ENCODE data around the gene IRF9. TPM values are rescaled to one million over a fixed set of nuclear protein-coding genes. Genes with fewer than 3 reads are reported as not detected.

IRF9 gene
- total and polyA plus RNA-seq, 2 of the 13 experiments (the other 11 are each of a cell fraction or from before 2014, with no cell fraction given): 14.9 to 49.7 TPM

GRCh38 chr14:24144451-24144850 is 16.6 kb upstream of the IRF9 start:
- H3K4me3 ChIP-seq (replicated peaks in 1 of 3; ENCODE audit: insufficient read depth in 1 of 3, low read depth in 2 of 3, low read length in 3 of 3): no peak overlapping the region
- WGBS (ENCODE audit: low lambda C conversion rate): 91% methylated on average over 1 of the region's 1 CpG
- no peak overlapping the region for H3K27ac ChIP-seq (ENCODE audit: extremely low read length, insufficient read depth, low read length)
- H3K4me2 ChIP-seq (ENCODE audit: low read depth, low read length): peak overlapping the region; percentile 98; the same call in 1 of the 2 replicates
- H3K9me3 ChIP-seq (ENCODE audit: low read length): no peaks in the 10 kb centered on the region
- H3K79me2 ChIP-seq (ENCODE audit: insufficient read depth, low read length): peaks cover 52% of the 10 kb centered on the region
- peaks cover 63% of the 10 kb centered on the region for H3K4me1 ChIP-seq (ENCODE audit: insufficient read depth, low read length)
- in situ Hi-C loops (cut with HindIII; ENCODE audit: extremely low pct_ligation_motif_present, low pct_unique_long_range_greater_than_20kb) (loop anchor here (25.0 kb wide), 1 partner anchor 832 kb away; the partner anchor contains the start of genes BCL2L2, PABPN1 and PPP1R3E), intact Hi-C loops (cut with micrococcal nuclease; ENCODE audit: unreplicated experiment) (no loop called here)
- H3K9ac ChIP-seq (ENCODE audit: insufficient read depth, low read depth, low read length): peak overlapping the region; percentile 0; the same call in 1 of the 2 replicates
- no TSS peak for BruUV-seq (replicated peaks)
- peaks cover 14 to 29% of the 10 kb centered on the region in 2 experiments for H3K36me3 ChIP-seq (replicated peaks in 1 of 2; ENCODE audit: control insufficient read depth in 1 of 2, insufficient read depth in 2 of 2, low read length in 2 of 2)
- H2AFZ ChIP-seq (ENCODE audit: low read length): no peak overlapping the region
- no peak for ATAC-seq
- H4K20me1 ChIP-seq (ENCODE audit: insufficient read depth, low read length): peaks cover 8% of the 10 kb centered on the region
- peaks cover 0 to 3% of the 10 kb centered on the region in 2 experiments; a peak in 1 of 5 replicates for H3K27me3 ChIP-seq (ENCODE audit: control insufficient read depth in 1 of 2, insufficient read depth in 2 of 2, low read length in 2 of 2)
- CTCF ChIA-PET (ENCODE audit: low intra/inter-chr PET ratio, low total read pairs): no interaction called here
- POLR2A ChIA-PET: interaction anchor here (0.7 to 22.7 kb wide), 6 partner anchors 8 to 127 kb away, joined by 4 to 977 read pairs (median 108); partner anchors contain the start of genes DCAF11, IRF9, NRL and PCK2
- DNase-seq (ENCODE audit: low spot score): no peak
- no peak for FAIRE-seq
- TF ChIP-seq, protein P1, sequence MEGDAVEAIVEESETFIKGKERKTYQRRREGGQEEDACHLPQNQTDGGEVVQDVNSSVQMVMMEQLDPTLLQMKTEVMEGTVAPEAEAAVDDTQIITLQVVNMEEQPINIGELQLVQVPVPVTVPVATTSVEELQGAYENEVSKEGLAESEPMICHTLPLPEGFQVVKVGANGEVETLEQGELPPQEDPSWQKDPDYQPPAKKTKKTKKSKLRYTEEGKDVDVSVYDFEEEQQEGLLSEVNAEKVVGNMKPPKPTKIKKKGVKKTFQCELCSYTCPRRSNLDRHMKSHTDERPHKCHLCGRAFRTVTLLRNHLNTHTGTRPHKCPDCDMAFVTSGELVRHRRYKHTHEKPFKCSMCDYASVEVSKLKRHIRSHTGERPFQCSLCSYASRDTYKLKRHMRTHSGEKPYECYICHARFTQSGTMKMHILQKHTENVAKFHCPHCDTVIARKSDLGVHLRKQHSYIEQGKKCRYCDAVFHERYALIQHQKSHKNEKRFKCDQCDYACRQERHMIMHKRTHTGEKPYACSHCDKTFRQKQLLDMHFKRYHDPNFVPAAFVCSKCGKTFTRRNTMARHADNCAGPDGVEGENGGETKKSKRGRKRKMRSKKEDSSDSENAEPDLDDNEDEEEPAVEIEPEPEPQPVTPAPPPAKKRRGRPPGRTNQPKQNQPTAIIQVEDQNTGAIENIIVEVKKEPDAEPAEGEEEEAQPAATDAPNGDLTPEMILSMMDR (CRISPR knock-in tag; IDR thresholded peaks at IDR 0.05): no peak
- TF ChIP-seq RCOR2 (CRISPR knock-in tag; IDR thresholded peaks at IDR 0.05): peak; percentile 69; the same call in 1 of the 2 replicates
- TF ChIP-seq ZNF383 (CRISPR knock-in tag; IDR thresholded peaks at IDR 0.05; ENCODE audit: borderline replicate concordance): no peak
- peak; percentile 99 for TF ChIP-seq CHD4 (IDR thresholded peaks at IDR 0.05; ENCODE audit: borderline replicate concordance, low read length)
- no peak for TF ChIP-seq PRDM10 (CRISPR knock-in tag; IDR thresholded peaks at IDR 0.05; ENCODE audit: low read depth)
- TF ChIP-seq HNRNPL (IDR thresholded peaks at IDR 0.05; ENCODE audit: low read depth, low read length): no peak
- TF ChIP-seq ASH2L (IDR thresholded peaks at IDR 0.05; ENCODE audit: insufficient read length, low read depth, low read length): peak; percentile 23
- TF ChIP-seq ZMAT3 (CRISPR knock-in tag; conservative IDR thresholded peaks at IDR 0.05): 0 out of 2 replicates have a peak, but pooled peaks have one; percentile 45
- no peak for TF ChIP-seq CHD2 (IDR thresholded peaks at IDR 0.05; ENCODE audit: low read depth, low read length)
- TF ChIP-seq HNRNPH1 (optimal IDR thresholded peaks at IDR 0.05; ENCODE audit: low read depth, low read length): no peak
- peak; percentile 98 for TF ChIP-seq ZNF629 (CRISPR knock-in tag; conservative IDR thresholded peaks at IDR 0.05)
- peak; percentile 80 for TF ChIP-seq ZMYM3 (CRISPR knock-in tag; IDR thresholded peaks at IDR 0.05)
- TF ChIP-seq KDM1A (CRISPR knock-in tag; IDR thresholded peaks at IDR 0.05): peak; percentile 86
- no peak for TF ChIP-seq ZNF510 (CRISPR knock-in tag; IDR thresholded peaks at IDR 0.05; ENCODE audit: low read depth)
- TF ChIP-seq, protein P2, sequence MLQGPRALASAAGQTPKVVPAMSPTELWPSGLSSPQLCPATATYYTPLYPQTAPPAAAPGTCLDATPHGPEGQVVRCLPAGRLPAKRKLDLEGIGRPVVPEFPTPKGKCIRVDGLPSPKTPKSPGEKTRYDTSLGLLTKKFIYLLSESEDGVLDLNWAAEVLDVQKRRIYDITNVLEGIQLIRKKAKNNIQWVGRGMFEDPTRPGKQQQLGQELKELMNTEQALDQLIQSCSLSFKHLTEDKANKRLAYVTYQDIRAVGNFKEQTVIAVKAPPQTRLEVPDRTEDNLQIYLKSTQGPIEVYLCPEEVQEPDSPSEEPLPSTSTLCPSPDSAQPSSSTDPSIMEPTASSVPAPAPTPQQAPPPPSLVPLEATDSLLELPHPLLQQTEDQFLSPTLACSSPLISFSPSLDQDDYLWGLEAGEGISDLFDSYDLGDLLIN (CRISPR knock-in tag; IDR thresholded peaks at IDR 0.05; ENCODE audit: borderline replicate concordance): no peak
- peak; percentile 81; the same call in 1 of the 2 replicates for TF ChIP-seq SSRP1 (CRISPR knock-in tag; IDR thresholded peaks at IDR 0.05)
- no peak for TF ChIP-seq IRF1 (CRISPR knock-in tag; IDR thresholded peaks at IDR 0.05; ENCODE audit: low read depth)

Data from HepG2 (cell line).